Fibroblast of lung (primary cell): Measurements from ENCODE around the gene METTL25B. TPM values are rescaled to one million over a fixed set of nuclear protein-coding genes. Genes with fewer than 3 reads are reported as not detected.

Experiments
- DNase-seq, 2 donors: peaks; one replicate each; pipeline versions ENCODE4 v3.0.0 to v3.0.0-alpha.2; 2010; ENCODE audit warnings: low read depth in 2 of 2
- H2AFZ ChIP-seq: 2 replicates; pipeline ENCODE4 v1.5.1; 2012; ENCODE audit warnings: low read length, control low read depth, inconsistent platforms
- H3K27ac ChIP-seq: 2 replicates; pipeline ENCODE4 v1.5.1; 2011; ENCODE audit warnings: low read length, control low read depth; ENCODE audit not compliant: insufficient read depth
- H3K27me3 ChIP-seq: 2 replicates; pipeline ENCODE4 v1.5.1; 2011; ENCODE audit warnings: mild to moderate bottlenecking, low read length; ENCODE audit not compliant: control insufficient read depth, insufficient read depth
- H3K36me3 ChIP-seq: 2 replicates; pipeline ENCODE4 v1.5.1; 2011; ENCODE audit warnings: low read length; ENCODE audit not compliant: control insufficient read depth, insufficient read depth
- H3K4me1 ChIP-seq: 2 replicates; pipeline ENCODE4 v1.5.1; 2011; ENCODE audit warnings: low read length; ENCODE audit not compliant: control insufficient read depth, insufficient read depth; ENCODE audit errors: extremely low read depth
- H3K4me2 ChIP-seq: 2 replicates; pipeline ENCODE4 v1.5.1; 2011; ENCODE audit warnings: low read length, control low read depth; ENCODE audit not compliant: insufficient read depth; ENCODE audit errors: extremely low read depth
- H3K4me3 ChIP-seq, 4 experiments: fragments of 200-600 bp in 1 of 4; sonication (generic) in 1 of 4; replicated peaks in 1 of 4; 2 replicates each; pipeline ENCODE4 v1.5.1; 2011 to 2016; ENCODE audit warnings: low read length in 4 of 4, low read depth in 3 of 4, mild to moderate bottlenecking in 3 of 4, control low read depth in 2 of 4, inconsistent platforms in 1 of 4, mixed read lengths in 1 of 4; ENCODE audit not compliant: insufficient read depth in 1 of 4; ENCODE audit errors: control extremely low read depth in 1 of 4
- H3K79me2 ChIP-seq: 2 replicates; pipeline ENCODE4 v1.5.1; 2012; ENCODE audit warnings: mild to moderate bottlenecking, low read length, inconsistent platforms; ENCODE audit not compliant: control insufficient read depth, insufficient read depth
- H3K9ac ChIP-seq: 2 replicates; pipeline ENCODE4 v1.5.1; 2011; ENCODE audit warnings: mild to moderate bottlenecking, low read length, control low read depth; ENCODE audit not compliant: insufficient read depth
- H3K9me3 ChIP-seq: 2 replicates; pipeline ENCODE4 v1.5.1; 2012; ENCODE audit warnings: low read depth, low read length; ENCODE audit not compliant: control insufficient read depth, insufficient read depth
- H4K20me1 ChIP-seq: 2 replicates; pipeline ENCODE4 v1.5.1; 2011; ENCODE audit warnings: low read length; ENCODE audit not compliant: control insufficient read depth, insufficient read depth; ENCODE audit errors: extremely low read depth
- CTCF ChIP-seq, 2 donors: IDR thresholded peaks in 1 of 2; conservative IDR thresholded peaks in 1 of 2; 1 replicate in 1 of 2; 2 replicates in 1 of 2; pipeline ENCODE4 v1.5.1; 2011 to 2012; ENCODE audit warnings: low read length in 2 of 2, control low read depth in 1 of 2, inconsistent platforms in 1 of 2, low read depth in 1 of 2, mild to moderate bottlenecking in 1 of 2
- EZH2 ChIP-seq: IDR thresholded peaks from 2 replicates; pipeline ENCODE4 v1.5.1; 2012; ENCODE audit warnings: low read length, control low read depth, mild to moderate bottlenecking; ENCODE audit errors: missing control alignments
- polyA plus RNA-seq, 2 donors: library from polyadenylated mRNA; depleted of rRNA in 1 of 2; stranded (reverse) in 1 of 2; unstranded in 1 of 2; fragments of >200 nt; gene quantifications; 2 replicates each; pipeline ENCODE4 v1.2.1, GENCODE V29; 2011 to 2012; ENCODE audit warnings: missing spikeins in 1 of 2
- total RNA-seq: library from RNA; depleted of rRNA; stranded (reverse); fragments of >200 nt; gene quantifications from 2 replicates; pipeline ENCODE4 v1.2.1, GENCODE V29; 2014

The METTL25B gene
- total and polyA plus RNA-seq, 2 donors (not counting 1 experiment from before 2014, with no cell fraction given) = 5.5 to 17.3 TPM

DNA sequence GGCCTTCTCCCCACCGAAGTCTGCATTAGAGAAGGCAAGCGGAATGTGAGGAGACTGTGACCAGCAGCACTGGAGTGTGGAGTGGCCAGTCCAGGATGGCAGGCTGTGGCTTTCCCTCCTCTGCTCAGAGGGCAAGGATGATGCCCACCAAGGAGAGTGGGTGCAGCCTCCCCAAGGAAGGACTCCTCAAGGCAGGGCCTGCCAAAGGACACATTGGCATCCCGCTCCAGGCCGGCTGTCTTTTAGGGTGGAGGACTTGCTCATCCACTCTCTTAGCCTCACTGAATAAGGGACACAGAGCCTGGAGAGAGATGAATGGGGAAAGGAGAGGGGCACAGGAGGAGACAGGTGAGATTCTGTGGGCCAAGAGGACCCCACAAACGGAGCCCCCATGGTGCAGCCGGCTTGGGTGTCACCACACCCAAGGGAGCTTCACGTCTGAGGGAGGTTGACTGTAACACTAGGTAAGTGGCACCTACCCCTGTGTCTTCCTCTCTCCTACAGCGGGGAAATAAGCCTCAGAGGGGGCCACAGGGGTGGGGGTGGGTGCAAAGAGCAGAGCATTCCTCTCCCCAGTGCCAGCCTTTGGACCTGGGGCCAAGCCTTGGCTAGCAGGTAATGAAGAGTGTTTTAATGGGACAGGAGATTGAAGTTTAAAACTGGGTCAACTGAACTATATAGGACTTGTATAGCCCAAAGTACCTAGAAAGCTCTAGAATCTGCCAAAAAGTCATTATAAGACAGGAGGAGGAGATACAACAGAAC is 46.9 kb upstream of the METTL25B start:
- DNase-seq = no peak
- TF ChIP-seq EZH2 (no peak), CTCF (conservative IDR thresholded peaks at IDR 0.05 in 1 of 2, IDR thresholded peaks at IDR 0.05 in 1 of 2; ENCODE audit: low read depth in 1 of 2, low read length in 2 of 2) (no peak)
- H3K27me3 ChIP-seq = no peaks in the 10 kb centered on the region
- H4K20me1 ChIP-seq = no peaks in the 10 kb centered on the region
- peaks cover 3% of the 10 kb centered on the region for H3K4me1 ChIP-seq
- no peak overlapping the region for H3K9ac ChIP-seq
- no peak overlapping the region for H3K27ac ChIP-seq
- no peak overlapping the region for H3K4me3 ChIP-seq
- no peak overlapping the region for H2AFZ ChIP-seq
- H3K79me2 ChIP-seq = peaks cover 8% of the 10 kb centered on the region
- H3K9me3 ChIP-seq = no peaks in the 10 kb centered on the region
- no peaks in the 10 kb centered on the region for H3K36me3 ChIP-seq
- no peak overlapping the region for H3K4me2 ChIP-seq

DNA sequence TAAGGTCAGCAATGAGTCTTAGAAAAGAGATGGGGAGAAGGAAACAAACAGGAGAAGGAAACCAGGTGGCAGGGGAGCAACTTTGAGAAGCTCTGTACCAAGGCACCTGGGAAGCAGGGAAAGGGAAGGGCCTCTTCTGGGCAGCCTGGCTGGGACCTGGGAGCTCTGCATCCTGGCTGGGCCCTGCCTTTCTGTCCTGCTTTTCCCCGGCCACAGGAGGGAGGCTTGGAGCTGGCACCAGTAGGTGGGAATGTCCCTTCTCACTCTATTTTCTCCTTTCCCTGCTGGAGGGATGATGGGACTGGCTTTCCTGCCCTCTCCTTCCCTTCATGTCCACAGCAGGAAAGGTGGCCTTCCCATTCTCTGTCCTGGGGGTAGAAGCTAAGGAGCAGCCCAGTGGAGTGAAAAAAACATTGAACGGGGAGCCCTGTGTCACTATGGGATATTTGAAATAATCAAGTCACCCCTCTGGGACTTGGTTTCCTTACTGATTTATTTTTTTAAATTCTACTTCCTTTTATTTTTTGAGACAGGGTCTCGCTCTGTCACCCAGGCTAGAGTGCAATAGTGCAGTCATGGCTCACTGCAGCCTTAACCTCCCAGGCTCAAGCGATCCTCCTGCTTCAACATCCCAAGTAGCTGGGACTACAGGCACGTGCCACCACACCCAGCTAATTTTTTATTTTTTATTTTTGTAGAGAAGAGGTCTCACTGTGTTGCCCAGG is 45.9 kb upstream of the METTL25B start:
- peak in 1 of 2 donors; percentile 16 for TF ChIP-seq CTCF (conservative IDR thresholded peaks at IDR 0.05 in 1 of 2, IDR thresholded peaks at IDR 0.05 in 1 of 2; ENCODE audit: low read depth in 1 of 2, low read length in 2 of 2)
- no peak for TF ChIP-seq EZH2
- H3K79me2 ChIP-seq = no peaks in the 10 kb centered on the region
- H3K36me3 ChIP-seq = no peaks in the 10 kb centered on the region
- no peak for DNase-seq
- no peaks in the 10 kb centered on the region for H3K27me3 ChIP-seq
- H4K20me1 ChIP-seq = no peaks in the 10 kb centered on the region
- no peak overlapping the region for H2AFZ ChIP-seq
- no peak overlapping the region for H3K9ac ChIP-seq
- peaks cover 3% of the 10 kb centered on the region for H3K4me1 ChIP-seq
- H3K9me3 ChIP-seq = no peaks in the 10 kb centered on the region
- H3K4me3 ChIP-seq = no peak overlapping the region
- no peak overlapping the region for H3K4me2 ChIP-seq
- H3K27ac ChIP-seq = no peak overlapping the region

DNA sequence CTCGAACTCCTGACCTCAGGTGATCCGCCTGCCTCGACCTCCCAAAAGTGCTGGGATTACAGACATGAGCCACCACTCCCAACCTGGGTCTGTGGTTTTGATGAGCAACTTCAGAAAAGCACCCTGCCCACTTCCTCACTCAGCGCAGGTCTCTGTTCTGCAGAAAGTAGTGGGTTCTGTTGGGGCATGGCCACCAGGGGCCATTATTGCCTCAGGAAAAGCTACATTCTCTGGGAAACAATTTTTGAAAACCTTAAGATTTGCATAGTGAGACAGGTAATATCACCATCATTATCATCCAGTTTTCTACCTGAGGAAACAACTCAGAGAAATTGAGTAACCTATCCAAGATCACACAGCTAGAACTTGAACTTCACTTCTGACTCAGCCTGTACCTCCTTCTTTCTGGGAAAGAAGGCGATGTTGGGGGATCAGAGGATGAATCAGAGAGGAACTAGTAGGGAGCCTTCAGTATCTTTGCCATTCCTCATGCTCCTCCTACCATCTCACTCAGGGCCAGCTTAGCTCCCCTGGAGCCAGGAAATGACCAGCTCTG is 44.0 kb upstream of the METTL25B start:
- TF ChIP-seq CTCF (conservative IDR thresholded peaks at IDR 0.05 in 1 of 2, IDR thresholded peaks at IDR 0.05 in 1 of 2; ENCODE audit: low read depth in 1 of 2, low read length in 2 of 2) = no peak
- no peak for TF ChIP-seq EZH2
- Histone ChIP-seq H2AFZ (no peak overlapping the region), H3K27me3 (no peaks in the 10 kb centered on the region), H3K79me2 (no peaks in the 10 kb centered on the region), H3K4me3 (no peak overlapping the region), H3K9me3 (no peaks in the 10 kb centered on the region), H3K4me2 (no peak overlapping the region), H4K20me1 (no peaks in the 10 kb centered on the region), H3K4me1 (peaks cover 3% of the 10 kb centered on the region), H3K27ac (no peak overlapping the region), H3K9ac (no peak overlapping the region), H3K36me3 (no peaks in the 10 kb centered on the region)
- peak in 1 of 2 donors; percentile 65 for DNase-seq
